MM.1S (cell line): ENCODE results near the gene BCHE.

Experiments
- EZH2 ChIP-seq: fragments of 300-600 bp; sonication (generic); optimal IDR thresholded peaks from 2 replicates; pipeline ENCODE3; 2017; ENCODE audit warnings: low read depth, mild to moderate bottlenecking, antibody characterized with exemption, low read length, mixed read lengths
- TF ChIP-seq, protein P1 (sequence below): fragments of 300-600 bp; sonication (generic); IDR thresholded peaks from 2 replicates; pipeline ENCODE4 v1.5.1; 2016; ENCODE audit warnings: antibody characterized with exemption, low read length, mixed read lengths

DNA sequence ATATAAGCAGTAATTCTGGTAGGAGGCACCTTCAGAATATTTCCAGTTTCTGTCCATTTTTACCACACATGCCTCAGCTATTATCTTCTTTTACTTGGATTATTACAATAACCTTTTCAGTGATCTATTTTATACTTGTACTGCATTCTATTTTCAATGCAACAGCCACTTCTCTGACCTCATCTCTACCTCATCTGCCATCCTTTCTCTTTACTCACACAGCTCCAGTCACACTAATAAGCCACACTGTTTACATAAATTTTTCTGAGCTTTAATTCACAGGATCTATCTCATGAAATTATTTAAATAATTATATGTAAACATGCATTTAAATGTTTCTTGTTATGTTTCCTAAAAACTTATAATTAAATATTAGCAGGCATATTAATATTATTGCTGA is 47.3 kb upstream of the BCHE start:
- TF ChIP-seq, protein P1, sequence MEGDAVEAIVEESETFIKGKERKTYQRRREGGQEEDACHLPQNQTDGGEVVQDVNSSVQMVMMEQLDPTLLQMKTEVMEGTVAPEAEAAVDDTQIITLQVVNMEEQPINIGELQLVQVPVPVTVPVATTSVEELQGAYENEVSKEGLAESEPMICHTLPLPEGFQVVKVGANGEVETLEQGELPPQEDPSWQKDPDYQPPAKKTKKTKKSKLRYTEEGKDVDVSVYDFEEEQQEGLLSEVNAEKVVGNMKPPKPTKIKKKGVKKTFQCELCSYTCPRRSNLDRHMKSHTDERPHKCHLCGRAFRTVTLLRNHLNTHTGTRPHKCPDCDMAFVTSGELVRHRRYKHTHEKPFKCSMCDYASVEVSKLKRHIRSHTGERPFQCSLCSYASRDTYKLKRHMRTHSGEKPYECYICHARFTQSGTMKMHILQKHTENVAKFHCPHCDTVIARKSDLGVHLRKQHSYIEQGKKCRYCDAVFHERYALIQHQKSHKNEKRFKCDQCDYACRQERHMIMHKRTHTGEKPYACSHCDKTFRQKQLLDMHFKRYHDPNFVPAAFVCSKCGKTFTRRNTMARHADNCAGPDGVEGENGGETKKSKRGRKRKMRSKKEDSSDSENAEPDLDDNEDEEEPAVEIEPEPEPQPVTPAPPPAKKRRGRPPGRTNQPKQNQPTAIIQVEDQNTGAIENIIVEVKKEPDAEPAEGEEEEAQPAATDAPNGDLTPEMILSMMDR, result no peak
- no peak for TF ChIP-seq EZH2
